ENCODE measurements around the gene MAP3K8. TPM values are rescaled to one million over a fixed set of nuclear protein-coding genes. Genes with fewer than 3 reads are reported as not detected.

MAP3K8 gene
- total RNA-seq (10 to 100 TPM; 26.2 to 38.8 TPM), total RNA-seq (19.1 to 33.2 reads per million in 2 donors)

DNA sequence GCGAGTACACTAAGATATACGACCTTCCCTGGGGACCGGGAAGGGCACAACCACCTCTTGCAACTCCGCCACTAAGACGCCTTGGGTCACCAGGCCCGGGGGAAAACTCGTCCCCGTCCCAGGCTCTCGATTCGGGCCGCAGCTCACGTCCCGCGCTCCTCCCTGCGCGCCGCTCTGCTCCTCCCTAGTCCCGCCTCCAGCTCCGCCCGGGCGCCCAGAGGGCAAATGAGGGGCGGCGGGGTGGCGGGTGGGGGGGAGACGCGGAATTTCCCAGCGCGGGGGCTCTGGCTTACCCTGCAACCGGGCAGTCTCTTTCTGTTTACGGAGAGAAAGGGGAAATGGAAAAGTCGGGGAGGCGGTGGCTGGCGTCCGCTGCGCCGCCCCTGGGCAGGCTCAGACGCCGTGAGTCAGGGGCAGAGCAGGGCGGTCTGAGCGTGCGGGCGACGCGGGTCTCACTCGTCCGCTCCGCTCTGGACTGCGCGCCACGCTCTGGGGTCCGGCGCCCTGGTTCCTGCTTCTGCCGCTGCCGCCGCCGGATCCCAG lies at the start of gene MAP3K8:
Gene MAP3K8 (plus strand): TSS at position 455 of the 543 bp plus-strand sequence. CDS start 4,755 bp downstream, outside the sequence.
- Mint-ChIP-seq H3K4me3 (peak within 1 kb of the TSS; percentile 94), H3K36me3 (ENCODE audit: low read depth) (peaks cover 3% of the 10 kb centered on the region), H3K27me3 (no peaks in the 10 kb centered on the region), H3K4me1 (peaks cover 47% of the 10 kb centered on the region), H3K27ac (peak within 1 kb of the TSS; percentile 96)
- DNase-seq (peak; percentile 73 to 85 (median 80)), ATAC-seq (peak; percentile 82)
- no peaks in the 10 kb centered on the region for H3K9me3 ChIP-seq (ENCODE audit: control insufficient read depth, low read length, poor library complexity, severe bottlenecking)

DNA sequence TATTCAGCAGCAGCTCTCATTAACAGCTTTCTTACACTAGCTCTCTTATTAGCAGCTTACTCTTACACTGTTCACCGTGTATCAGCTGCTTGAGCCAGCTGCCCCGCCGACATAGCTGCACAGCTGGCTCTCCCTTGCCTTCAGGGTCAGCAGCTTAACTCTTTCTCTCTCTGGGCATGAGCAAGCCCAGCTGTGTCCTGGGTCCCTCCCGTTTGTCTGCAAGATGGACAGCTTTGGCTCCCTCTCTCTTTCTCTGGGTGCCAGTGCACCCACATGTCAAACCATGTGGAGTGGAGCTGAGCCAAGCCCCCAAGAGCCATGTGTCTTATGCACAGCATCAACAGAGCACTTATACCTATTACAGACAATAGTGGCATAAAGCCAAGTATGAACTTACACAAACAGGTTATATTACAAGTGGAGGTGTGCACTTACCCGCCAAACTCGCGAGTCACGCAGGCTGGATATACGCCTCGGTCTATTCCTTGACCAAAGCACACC lies 49.2 kb upstream of the MAP3K8 start:
- H3K27ac Mint-ChIP-seq = no peak overlapping the region
- DNase-seq = no peak
- no peaks in the 10 kb centered on the region for H3K9me3 ChIP-seq (ENCODE audit: control insufficient read depth, low read length, poor library complexity, severe bottlenecking)
- no peak overlapping the region for H3K4me3 Mint-ChIP-seq
- H3K27me3 Mint-ChIP-seq = peaks cover 45% of the 10 kb centered on the region
- no peak for ATAC-seq
- H3K36me3 Mint-ChIP-seq (ENCODE audit: low read depth) = no peaks in the 10 kb centered on the region
- H3K4me1 Mint-ChIP-seq = peaks cover 3% of the 10 kb centered on the region

DNA sequence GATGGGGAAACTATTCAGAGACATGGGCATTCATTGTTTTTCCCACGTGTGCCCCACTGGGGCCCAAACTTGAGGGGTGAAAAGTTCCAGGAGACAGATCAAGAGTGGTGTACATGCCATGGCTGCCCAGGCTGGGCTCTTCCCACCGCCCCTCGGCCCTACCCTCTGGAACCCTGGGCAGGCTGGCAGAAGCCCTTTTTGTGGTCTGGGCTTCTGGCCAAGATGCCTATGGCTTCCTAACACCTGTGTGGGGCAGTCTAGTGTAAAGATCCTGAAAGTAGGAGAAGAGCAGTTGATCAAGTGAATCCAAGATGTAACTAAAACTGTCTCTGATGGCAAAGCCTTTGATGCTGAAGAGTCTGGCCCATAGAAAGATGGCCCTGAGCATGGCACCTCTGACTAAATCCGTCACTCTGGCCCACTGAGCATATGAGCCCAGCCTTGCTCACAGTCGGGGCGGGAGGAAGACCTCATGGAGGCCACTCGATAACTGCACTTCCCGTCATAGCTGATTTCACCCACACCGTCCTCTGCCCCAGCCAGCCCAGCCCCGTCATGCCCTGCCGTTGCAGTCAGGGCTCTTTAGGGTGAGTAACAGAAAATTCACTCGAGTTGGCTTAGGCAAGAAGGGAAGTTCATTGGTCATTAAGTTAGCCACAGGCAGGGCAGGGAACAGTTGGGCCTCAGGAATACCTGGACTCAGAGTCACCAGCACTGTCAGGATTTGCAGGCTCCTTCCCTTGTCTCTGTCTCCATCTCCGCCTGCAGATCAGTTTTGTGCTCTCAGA lies 47.0 kb upstream of the MAP3K8 start:
- no peaks in the 10 kb centered on the region for H3K9me3 ChIP-seq (ENCODE audit: control insufficient read depth, low read length, poor library complexity, severe bottlenecking)
- Mint-ChIP-seq H3K4me1 (peaks cover 3% of the 10 kb centered on the region), H3K27me3 (peaks cover 43% of the 10 kb centered on the region), H3K4me3 (no peak overlapping the region), H3K27ac (no peak overlapping the region), H3K36me3 (ENCODE audit: low read depth) (no peaks in the 10 kb centered on the region)
- no peak for DNase-seq
- ATAC-seq = no peak

DNA sequence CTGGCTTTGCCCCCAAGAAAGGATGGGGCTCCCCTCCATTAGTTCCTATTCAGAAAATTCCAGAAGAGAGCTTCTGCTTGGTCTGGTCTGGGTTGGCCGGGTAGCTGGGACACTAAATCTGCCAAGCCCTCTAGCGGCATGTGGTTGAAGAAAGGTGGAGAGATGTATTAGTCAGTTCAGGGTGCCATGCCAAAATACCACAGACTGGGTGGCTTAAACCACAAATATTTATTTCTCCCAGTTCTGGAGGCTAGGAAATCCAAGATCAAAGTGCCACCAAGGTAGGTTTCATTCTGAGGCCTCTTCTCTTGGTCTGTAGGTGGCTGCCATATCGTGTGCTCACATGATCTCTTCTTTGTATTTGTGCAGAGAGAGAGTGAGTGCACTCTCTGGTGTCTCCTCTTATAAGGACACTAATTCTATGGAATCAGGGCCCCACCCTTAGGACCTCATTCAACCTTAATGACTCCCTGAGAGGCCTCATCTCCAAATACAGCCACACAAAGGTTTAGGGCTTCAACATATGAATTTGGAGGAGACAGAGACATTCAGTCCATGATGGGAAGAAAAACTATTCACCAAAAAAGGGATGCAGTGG lies 46.2 kb upstream of the MAP3K8 start:
- no peaks in the 10 kb centered on the region for H3K36me3 Mint-ChIP-seq (ENCODE audit: low read depth)
- no peak overlapping the region for H3K27ac Mint-ChIP-seq
- no peak for DNase-seq
- ATAC-seq = no peak
- peaks cover 5% of the 10 kb centered on the region for H3K4me1 Mint-ChIP-seq
- peaks cover 47% of the 10 kb centered on the region for H3K27me3 Mint-ChIP-seq
- no peak overlapping the region for H3K4me3 Mint-ChIP-seq
- H3K9me3 ChIP-seq (ENCODE audit: control insufficient read depth, low read length, poor library complexity, severe bottlenecking) = no peaks in the 10 kb centered on the region

GRCh38 chr10:30389543-30389942 lies 44.4 kb upstream of the MAP3K8 start:
- DNase-seq = no peak
- Mint-ChIP-seq H3K36me3 (ENCODE audit: low read depth) (no peaks in the 10 kb centered on the region), H3K4me3 (no peak overlapping the region), H3K27ac (no peak overlapping the region), H3K4me1 (peaks cover 9% of the 10 kb centered on the region), H3K27me3 (peaks cover 55% of the 10 kb centered on the region)
- no peak for ATAC-seq
- H3K9me3 ChIP-seq (ENCODE audit: control insufficient read depth, low read length, poor library complexity, severe bottlenecking) = no peaks in the 10 kb centered on the region

DNA sequence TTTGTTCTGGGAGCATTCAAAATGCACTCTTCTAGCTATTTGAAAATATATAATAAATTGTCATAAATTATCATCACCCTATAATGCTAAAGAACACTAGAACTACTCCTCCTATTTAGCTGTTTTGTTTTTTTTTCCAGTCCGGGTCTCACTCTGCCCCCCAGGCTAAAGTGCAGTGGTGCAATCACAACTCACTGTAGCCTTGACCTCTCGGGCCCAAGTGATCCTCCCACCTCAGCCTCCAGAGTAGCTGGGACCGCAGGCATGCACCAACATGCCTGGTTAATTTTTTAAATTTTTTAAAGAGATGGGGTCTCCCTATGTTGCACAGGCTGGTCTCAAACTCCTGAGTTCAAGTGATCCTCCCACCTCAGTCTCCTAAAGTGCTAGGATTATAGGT lies 43.8 kb upstream of the MAP3K8 start:
- peaks cover 9% of the 10 kb centered on the region for H3K4me1 Mint-ChIP-seq
- ATAC-seq = no peak
- no peak for DNase-seq
- no peaks in the 10 kb centered on the region for H3K9me3 ChIP-seq (ENCODE audit: control insufficient read depth, low read length, poor library complexity, severe bottlenecking)
- no peak overlapping the region for H3K27ac Mint-ChIP-seq
- no peak overlapping the region for H3K4me3 Mint-ChIP-seq
- H3K27me3 Mint-ChIP-seq = peaks cover 54% of the 10 kb centered on the region
- H3K36me3 Mint-ChIP-seq (ENCODE audit: low read depth) = no peaks in the 10 kb centered on the region

DNA sequence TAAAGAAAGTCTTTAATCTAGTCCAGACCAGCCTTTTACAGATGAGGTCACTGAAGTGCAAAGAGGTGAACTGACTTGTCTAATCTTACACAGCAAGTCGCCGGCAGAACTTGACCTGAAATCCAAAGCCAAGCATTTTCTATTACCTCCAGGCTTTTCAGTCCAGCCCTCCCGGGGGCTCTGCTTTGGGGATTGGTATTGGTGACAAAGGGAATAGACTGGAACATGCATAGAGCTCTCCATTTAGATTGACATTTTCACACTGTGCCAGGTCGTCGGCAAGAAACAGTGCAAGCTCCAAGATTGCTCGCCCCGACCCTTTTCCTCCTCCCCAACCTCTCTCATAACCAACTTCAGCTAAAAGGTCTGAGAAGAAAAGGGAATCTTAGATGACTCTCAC lies 42.7 kb upstream of the MAP3K8 start:
- no peak overlapping the region for H3K4me3 Mint-ChIP-seq
- H3K9me3 ChIP-seq (ENCODE audit: control insufficient read depth, low read length, poor library complexity, severe bottlenecking) = no peaks in the 10 kb centered on the region
- DNase-seq (no peak), ATAC-seq (no peak)
- H3K27ac Mint-ChIP-seq = no peak overlapping the region
- peaks cover 54% of the 10 kb centered on the region for H3K27me3 Mint-ChIP-seq
- H3K4me1 Mint-ChIP-seq = peaks cover 9% of the 10 kb centered on the region
- H3K36me3 Mint-ChIP-seq (ENCODE audit: low read depth) = no peaks in the 10 kb centered on the region

GRCh38 chr10:30392564-30392990 lies 41.4 kb upstream of the MAP3K8 start:
- no peak overlapping the region for H3K4me3 Mint-ChIP-seq
- H3K36me3 Mint-ChIP-seq (ENCODE audit: low read depth) = peaks cover 3% of the 10 kb centered on the region
- H3K27me3 Mint-ChIP-seq = peaks cover 50% of the 10 kb centered on the region
- H3K4me1 Mint-ChIP-seq = peaks cover 11% of the 10 kb centered on the region
- DNase-seq (peak; percentile 49 to 66 (median 51)), ATAC-seq (peak; percentile 100)
- H3K27ac Mint-ChIP-seq = no peak overlapping the region
- no peaks in the 10 kb centered on the region for H3K9me3 ChIP-seq (ENCODE audit: control insufficient read depth, low read length, poor library complexity, severe bottlenecking)

DNA sequence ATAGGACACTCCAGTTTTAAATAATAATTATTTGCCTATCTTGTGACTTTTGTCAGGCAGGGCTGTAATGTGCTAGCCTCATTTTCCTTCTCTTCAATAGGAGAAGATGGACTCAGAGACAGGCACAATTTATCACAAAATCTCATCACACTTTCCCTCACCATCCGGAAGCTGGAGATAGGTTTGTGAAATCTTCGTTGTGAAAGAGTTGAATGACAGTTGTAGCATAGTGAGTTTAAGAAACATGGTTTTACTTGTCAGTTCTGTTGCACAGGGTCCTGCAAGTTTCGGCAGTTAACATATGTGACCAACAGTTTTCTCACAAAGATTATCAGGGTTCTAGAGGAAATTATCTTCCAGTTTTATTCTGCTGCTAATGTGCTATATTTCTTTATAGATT lies 37.7 kb upstream of the MAP3K8 start:
- ATAC-seq = no peak
- Mint-ChIP-seq H3K4me3 (no peak overlapping the region), H3K27me3 (peaks cover 41% of the 10 kb centered on the region), H3K27ac (no peak overlapping the region), H3K36me3 (ENCODE audit: low read depth) (peaks cover 3% of the 10 kb centered on the region), H3K4me1 (peaks cover 22% of the 10 kb centered on the region)
- no peak for DNase-seq
- no peaks in the 10 kb centered on the region for H3K9me3 ChIP-seq (ENCODE audit: control insufficient read depth, low read length, poor library complexity, severe bottlenecking)

DNA sequence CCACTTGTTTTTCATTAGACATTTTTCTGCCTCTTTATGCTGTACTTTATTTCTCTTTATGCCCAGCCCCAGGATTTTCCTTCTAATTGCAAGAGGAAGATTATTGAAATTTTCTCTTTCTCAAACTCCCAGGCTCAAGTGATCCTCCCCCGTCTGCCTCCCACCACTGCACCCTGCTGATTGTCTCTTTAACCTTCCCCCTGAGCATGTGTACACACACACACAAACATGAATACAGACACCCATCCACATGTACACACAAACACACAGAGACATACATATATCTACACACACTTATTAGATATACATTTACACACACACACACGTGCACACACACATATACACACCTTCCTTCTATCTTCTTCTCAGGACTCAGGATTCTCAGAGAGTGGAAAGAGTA lies 37.3 kb upstream of the MAP3K8 start:
- peaks cover 22% of the 10 kb centered on the region for H3K4me1 Mint-ChIP-seq
- no peaks in the 10 kb centered on the region for H3K9me3 ChIP-seq (ENCODE audit: control insufficient read depth, low read length, poor library complexity, severe bottlenecking)
- DNase-seq (no peak), ATAC-seq (no peak)
- H3K27ac Mint-ChIP-seq = no peak overlapping the region
- H3K4me3 Mint-ChIP-seq = no peak overlapping the region
- H3K27me3 Mint-ChIP-seq = peaks cover 38% of the 10 kb centered on the region
- peaks cover 3% of the 10 kb centered on the region for H3K36me3 Mint-ChIP-seq (ENCODE audit: low read depth)

GRCh38 chr10:30398193-30398592 lies 35.8 kb upstream of the MAP3K8 start:
- Mint-ChIP-seq H3K4me1 (peaks cover 19% of the 10 kb centered on the region), H3K36me3 (ENCODE audit: low read depth) (peaks cover 3% of the 10 kb centered on the region), H3K27ac (no peak overlapping the region), H3K4me3 (peak overlapping the region; percentile 45), H3K27me3 (peaks cover 33% of the 10 kb centered on the region)
- peak; percentile 74 for ATAC-seq
- no peak for DNase-seq
- H3K9me3 ChIP-seq (ENCODE audit: control insufficient read depth, low read length, poor library complexity, severe bottlenecking) = no peaks in the 10 kb centered on the region

GRCh38 chr10:30398788-30399187 lies 35.2 kb upstream of the MAP3K8 start:
- peaks cover 3% of the 10 kb centered on the region for H3K36me3 Mint-ChIP-seq (ENCODE audit: low read depth)

GRCh38 chr10:30403494-30403893 lies 30.5 kb upstream of the MAP3K8 start:
- DNase-seq (no peak), ATAC-seq (no peak)
- no peaks in the 10 kb centered on the region for H3K9me3 ChIP-seq (ENCODE audit: control insufficient read depth, low read length, poor library complexity, severe bottlenecking)
- Mint-ChIP-seq H3K27me3 (peaks cover 3% of the 10 kb centered on the region), H3K36me3 (ENCODE audit: low read depth) (no peaks in the 10 kb centered on the region), H3K27ac (no peak overlapping the region), H3K4me3 (no peak overlapping the region), H3K4me1 (peaks cover 6% of the 10 kb centered on the region)

More at GRCh38 chr10:30398788-30399187, 35.2 kb upstream of the MAP3K8 start:
- H3K9me3 ChIP-seq (ENCODE audit: control insufficient read depth, low read length, poor library complexity, severe bottlenecking) = no peaks in the 10 kb centered on the region
- H3K27me3 Mint-ChIP-seq = peaks cover 27% of the 10 kb centered on the region
- no peak overlapping the region for H3K4me3 Mint-ChIP-seq
- ATAC-seq (peak; percentile 62), DNase-seq (no peak)
- H3K4me1 Mint-ChIP-seq = peaks cover 16% of the 10 kb centered on the region
- H3K27ac Mint-ChIP-seq = no peak overlapping the region
